Ovary (tissue), 9 donors: ENCODE data around the gene SOCS3. TPM values are rescaled to one million over a fixed set of nuclear protein-coding genes. Genes with fewer than 3 reads are reported as not detected.

Experiments used
- DNase-seq, 5 donors: peaks; one replicate each; pipeline ENCODE4 v3.0.0-alpha.2; 2019 to 2020
- H3K27ac ChIP-seq, 2 donors: fragments of 200-600 bp; one replicate each; pipeline versions ENCODE4 v1.5.1 to v1.8.0; 2019 to 2022
- H3K27me3 ChIP-seq: fragments of 200-600 bp; one replicate; pipeline ENCODE4 v1.8.0; 2022
- H3K36me3 ChIP-seq: fragments of 200-600 bp; sonication (generic); one replicate; pipeline ENCODE4 v1.5.1; 2019
- H3K4me1 ChIP-seq: one replicate; pipeline ENCODE4 v1.8.1; 2013; ENCODE audit warnings: mild to moderate bottlenecking, moderate library complexity; ENCODE audit not compliant: insufficient read depth
- H3K4me3 ChIP-seq: fragments of 200-600 bp; sonication (generic); one replicate; pipeline ENCODE4 v1.5.1; 2017
- H3K9me3 ChIP-seq, 2 donors: fragments of 200-600 bp in 1 of 2; sonication (generic) in 1 of 2; one replicate each; pipeline versions ENCODE4 v1.5.1 to v1.8.1; 2013 to 2019; ENCODE audit warnings: mild to moderate bottlenecking in 1 of 2, moderate library complexity in 1 of 2
- CTCF ChIP-seq, 3 donors: fragments of 450-650 bp in 2 of 3; fragments of 200-600 bp in 1 of 3; IDR thresholded peaks; one replicate each; pipeline versions ENCODE4 v1.5.1 to v1.8.0; 2016 to 2022; ENCODE audit warnings: antibody characterized with exemption in 3 of 3, mild to moderate bottlenecking in 1 of 3
- EP300 ChIP-seq: sonication (generic); formaldehyde crosslinking; IDR thresholded peaks from one replicate; pipeline ENCODE4 v1.6.1; 2017; ENCODE audit warnings: antibody characterized with exemption
- POLR2A ChIP-seq: fragments of 450-650 bp; IDR thresholded peaks from one replicate; pipeline ENCODE4 v1.6.1; 2017; ENCODE audit warnings: antibody characterized with exemption, mild to moderate bottlenecking, moderate library complexity
- WGBS, 3 donors: extraction: QIAGEN DNeasy Blood & Tissue Kit in 1 of 3; methylation state at CpG; one replicate each; pipeline versions ENCODE4 v1.1.5 to v1.1.7; 2013 to 2017; 5-methylcytosine and 5-hydroxymethylcytosine counted together
- intact Hi-C, 4 donors: fragments of 100-400 bp; cut with DNase I; formaldehyde crosslinking; loops; one replicate each; pipeline versions ENCODE4 v1.11.0 to v1.15.1; 2022 to 2023
- polyA plus RNA-seq, 2 donors: library from polyadenylated mRNA; stranded (reverse); fragments of 200-250 nt in 1 of 2; fragments of 350-450 nt in 1 of 2; fragmentation: Illumina TruSeq in 1 of 2; extraction: RNeasy Lipid Tissue Mini Kit (QIAGEN cat#74804) in 1 of 2; gene quantifications; one replicate each; pipeline ENCODE4 v1.2.3, GENCODE V29; 2013 to 2014
- total RNA-seq, 7 donors: library from RNA; depleted of rRNA in 2 of 7; stranded (reverse); fragments of >200 nt in 2 of 7; fragmentation: NEBNext Ultra II Directional in 3 of 7; extraction: Animal tissue kit (Norgen Biotek cat#: 25700) in 3 of 7; gene quantifications; one replicate each; pipeline versions ENCODE4 v1.1.0 to v1.2.4, GENCODE V29; 2016 to 2023
- donor health status: DM: no; HTN: no; CAD: no; lungs with moderate emphysema.
- donor health status: DM: no; HTN: no; CAD: no.
- donor health status: Bipolar disorder and iron deficiency.
- donor health status: DM: yes; HTN: yes; CAD: no.
- donor health status: DM: no; HTN: no; CAD: no.
- donor health status: DM: yes; HTN: yes; CAD: no.

SOCS3 gene
- total and polyA plus RNA-seq, 9 donors: 14.4 to 284 (median 56.5) TPM

GRCh38 chr17:78371056-78371455, 11.2 kb upstream of the SOCS3 start:
- Histone ChIP-seq H3K4me3 (no peak overlapping the region), H3K27ac (no peak overlapping the region), H3K9me3 (no peaks in the 10 kb centered on the region), H3K4me1 (peaks cover 5% of the 10 kb centered on the region), H3K27me3 (no peaks in the 10 kb centered on the region), H3K36me3 (no peaks in the 10 kb centered on the region)
- TF ChIP-seq POLR2A: no peak
- TF ChIP-seq EP300: no peak
- no peak for TF ChIP-seq CTCF (IDR thresholded peaks at IDR 0.05)
- intact Hi-C loops: loop anchor here in 1 of 4 donors (10.0 kb wide), 1 partner anchor 246 kb away; the partner anchor contains the start of gene TMC6
- DNase-seq: no peak
- 81 to 86% (median 86%) methylated on average over 7 of the region's 7 CpGs for WGBS, 3 donors

DNA sequence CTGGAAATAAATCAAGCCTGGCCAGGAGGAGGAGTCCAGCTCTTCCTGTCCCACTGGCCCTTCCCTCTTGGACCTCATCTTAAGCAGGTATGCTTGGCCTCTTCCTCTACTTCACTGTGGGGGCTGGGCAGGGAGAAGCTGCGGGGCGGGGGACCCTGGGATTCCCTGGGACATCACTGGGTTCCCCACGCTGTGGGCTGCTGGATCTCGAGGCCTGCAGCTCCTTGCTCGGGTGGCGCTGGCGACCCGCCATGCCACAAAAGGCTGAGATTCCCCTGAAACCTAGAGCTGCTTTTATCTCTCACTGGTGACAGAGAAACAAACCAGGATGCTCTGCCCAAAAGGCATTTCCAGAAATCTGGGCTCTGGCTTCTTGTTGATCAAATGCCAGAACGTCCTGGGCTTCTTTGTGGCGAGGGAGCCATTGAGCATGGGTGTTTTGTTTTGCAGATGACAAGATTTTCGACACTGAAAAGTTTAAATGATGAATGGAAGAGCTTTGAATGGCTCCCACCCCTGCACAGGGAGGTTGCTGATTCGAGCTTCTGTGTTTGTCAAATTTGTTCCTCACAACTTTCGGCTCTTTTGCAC, 10.0 kb upstream of the SOCS3 start:
- Histone ChIP-seq H3K9me3 (no peaks in the 10 kb centered on the region), H3K27ac (no peak overlapping the region), H3K4me3 (no peak overlapping the region), H3K27me3 (no peaks in the 10 kb centered on the region), H3K36me3 (no peaks in the 10 kb centered on the region), H3K4me1 (peaks cover 16% of the 10 kb centered on the region)
- TF ChIP-seq CTCF (IDR thresholded peaks at IDR 0.05): no peak
- TF ChIP-seq EP300: no peak
- no peak for TF ChIP-seq POLR2A
- DNase-seq: no peak
- 65 to 72% (median 71%) methylated on average over 13 of the region's 13 CpGs for WGBS, 3 donors
- intact Hi-C loops: loop anchor here in 2 of 4 donors (10.0 kb wide), 2 partner anchors 115 to 245 kb away; partner anchors contain the start of gene TMC6 (in 1 of the 2)

- Histone ChIP-seq H3K27ac (no peak overlapping the region), H3K27me3 (no peaks in the 10 kb centered on the region), H3K4me3 (no peak overlapping the region), H3K36me3 (no peaks in the 10 kb centered on the region), H3K9me3 (no peaks in the 10 kb centered on the region), H3K4me1 (peaks cover 16% of the 10 kb centered on the region)
- no peak for TF ChIP-seq POLR2A
- intact Hi-C loops: loop anchor here in 1 of 4 donors (10.0 kb wide), 1 partner anchor 114 kb away; no protein-coding TSS in a partner anchor
- 95 to 97% (median 95%) methylated on average over 8 of the region's 8 CpGs for WGBS, 3 donors
- no peak for DNase-seq
These were observed 9.1 kb upstream of the SOCS3 start for GRCh38 chr17:78368854-78369495.

DNA sequence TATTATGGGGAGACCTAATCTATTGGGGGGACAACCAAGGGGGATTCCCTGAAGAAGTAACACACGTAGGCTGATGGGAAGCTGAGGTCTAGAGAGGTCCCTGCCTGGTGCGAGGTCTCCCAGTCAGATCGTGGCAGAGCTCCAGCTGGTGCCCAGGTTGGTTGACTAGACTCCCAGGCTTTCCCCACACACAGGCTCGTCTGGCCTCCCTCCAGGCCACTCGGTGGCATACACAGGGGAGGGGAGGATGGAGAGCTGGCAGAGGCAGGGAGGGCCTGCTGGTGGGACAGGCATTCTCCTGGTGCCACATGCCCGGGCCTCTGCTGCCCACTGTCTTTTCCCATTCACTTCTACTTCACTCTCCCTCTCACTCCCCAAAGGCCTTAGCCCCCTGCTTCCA, 8.5 kb upstream of the SOCS3 start:
- TF ChIP-seq CTCF (IDR thresholded peaks at IDR 0.05): no peak
- TF ChIP-seq POLR2A: no peak
- TF ChIP-seq EP300: no peak
- no peaks in the 10 kb centered on the region for H3K9me3 ChIP-seq
- no peak overlapping the region for H3K4me3 ChIP-seq
- 77 to 87% (median 84%) methylated on average over 6 of the region's 6 CpGs for WGBS, 3 donors
- no peak overlapping the region for H3K27ac ChIP-seq
- intact Hi-C loops: loop anchor here in 1 of 4 donors (10.0 kb wide), 1 partner anchor 114 kb away; no protein-coding TSS in a partner anchor
- no peaks in the 10 kb centered on the region for H3K36me3 ChIP-seq
- DNase-seq: no peak
- H3K27me3 ChIP-seq: no peaks in the 10 kb centered on the region
- H3K4me1 ChIP-seq: peaks cover 16% of the 10 kb centered on the region

- WGBS, 3 donors: 85 to 91% (median 89%) methylated on average over 5 of the region's 5 CpGs
- Histone ChIP-seq H3K4me3 (no peak overlapping the region), H3K27me3 (no peaks in the 10 kb centered on the region), H3K27ac (no peak overlapping the region), H3K9me3 (no peaks in the 10 kb centered on the region), H3K4me1 (peaks cover 16% of the 10 kb centered on the region), H3K36me3 (no peaks in the 10 kb centered on the region)
- TF ChIP-seq EP300: no peak
- no peak for TF ChIP-seq POLR2A
- TF ChIP-seq CTCF (IDR thresholded peaks at IDR 0.05): no peak
- intact Hi-C loops: loop anchor here in 1 of 4 donors (10.0 kb wide), 1 partner anchor 112 kb away; no protein-coding TSS in a partner anchor
- no peak for DNase-seq
These were observed 7.3 kb upstream of the SOCS3 start for GRCh38 chr17:78367193-78367592.
